GM18519 (cell line): ENCODE measurements around the gene EYS.

Experiments used
- ATAC-seq: cut with Tn5 transposase; IDR thresholded peaks from one replicate; pipeline ENCODE4 v1.9.1; 2021; ENCODE audit warnings: mild to moderate bottlenecking, moderate library complexity; ENCODE audit not compliant: unreplicated experiment, low FRiP score

Gene EYS

GRCh38 chr6:65253041-65253440 is 454.0 kb downstream of the EYS start:
- ATAC-seq, result no peak

GRCh38 chr6:65248101-65248610 is 458.9 kb downstream of the EYS start:
- ATAC-seq, result no peak

DNA sequence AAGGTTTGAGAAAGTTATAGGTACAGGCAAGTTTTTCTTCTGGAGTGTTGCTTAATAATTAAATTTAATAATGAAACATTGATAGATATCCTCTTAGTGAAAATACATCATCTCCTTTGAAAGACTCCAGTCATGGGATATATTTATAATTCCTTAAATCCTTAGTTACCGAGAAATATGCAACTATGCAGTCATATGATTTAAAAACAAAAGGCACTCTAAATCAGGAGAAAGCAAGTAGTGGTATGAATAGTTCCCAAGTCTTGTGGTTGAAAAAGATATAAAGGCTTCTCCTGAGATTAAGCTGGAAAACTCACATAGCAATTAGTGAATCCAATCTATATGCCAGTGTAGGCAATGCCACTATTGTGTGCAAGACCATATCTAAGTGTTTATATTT is 475.4 kb downstream of the EYS start:
- ATAC-seq, result no peak

DNA sequence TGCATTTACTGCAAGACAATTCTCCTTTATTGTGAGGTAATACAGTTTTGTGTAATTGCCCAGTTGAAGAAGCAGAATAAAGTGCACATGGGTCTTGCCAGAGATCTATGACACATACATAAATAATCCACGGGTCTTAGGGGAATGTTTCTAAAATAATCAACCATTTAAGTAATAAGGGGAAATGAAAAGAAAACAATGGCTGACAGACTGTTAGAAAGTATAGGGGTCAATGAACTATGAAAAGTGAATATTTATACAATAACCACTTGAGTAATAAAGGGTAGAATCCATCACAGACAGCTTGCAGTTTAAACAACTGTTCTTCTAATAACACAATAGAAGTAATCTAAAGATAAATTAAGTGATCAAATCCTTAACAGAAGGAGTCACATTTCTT is 477.2 kb downstream of the EYS start:
- no peak for ATAC-seq

GRCh38 chr6:65221153-65221552 is 485.9 kb downstream of the EYS start:
- no peak for ATAC-seq

GRCh38 chr6:65202738-65203137 is 504.3 kb downstream of the EYS start:
- ATAC-seq, result no peak

DNA sequence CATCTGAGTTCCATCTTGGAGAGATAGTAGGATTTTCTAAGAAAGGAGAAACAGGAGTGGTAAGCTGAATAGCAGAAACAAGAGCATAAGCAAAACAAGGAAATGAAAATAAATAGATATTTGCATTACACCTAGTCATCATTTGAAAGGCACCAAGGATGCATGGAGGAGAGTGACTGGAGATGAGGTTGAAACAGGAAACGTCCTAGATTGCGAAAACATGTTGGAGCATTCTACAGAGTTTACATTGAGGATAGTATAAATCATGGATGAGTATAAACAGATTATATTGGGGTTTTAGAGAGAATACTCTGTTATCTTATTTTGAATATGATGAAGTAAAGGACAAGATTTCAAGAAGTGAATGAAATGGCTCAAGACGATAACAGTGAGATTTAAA is 507.3 kb downstream of the EYS start:
- no peak for ATAC-seq

DNA sequence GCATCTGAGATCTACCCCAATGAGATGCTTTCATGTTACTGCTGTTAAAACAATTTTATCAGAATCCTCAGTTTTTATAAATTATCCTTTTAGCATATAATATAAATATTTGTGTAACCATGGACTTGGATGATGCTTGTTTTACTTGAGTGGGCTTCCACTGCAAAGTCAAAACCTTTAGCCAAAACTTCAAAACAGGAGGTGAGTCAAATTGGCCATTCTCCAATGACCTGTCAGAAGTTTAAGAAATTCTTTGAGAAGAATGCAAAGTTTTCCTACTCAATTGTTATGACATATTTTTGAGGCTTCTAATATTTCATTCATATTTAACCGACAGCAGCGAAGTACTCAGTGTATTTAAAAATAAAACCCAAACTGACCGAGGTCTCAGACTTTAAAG is 507.9 kb downstream of the EYS start:
- no peak for ATAC-seq

DNA sequence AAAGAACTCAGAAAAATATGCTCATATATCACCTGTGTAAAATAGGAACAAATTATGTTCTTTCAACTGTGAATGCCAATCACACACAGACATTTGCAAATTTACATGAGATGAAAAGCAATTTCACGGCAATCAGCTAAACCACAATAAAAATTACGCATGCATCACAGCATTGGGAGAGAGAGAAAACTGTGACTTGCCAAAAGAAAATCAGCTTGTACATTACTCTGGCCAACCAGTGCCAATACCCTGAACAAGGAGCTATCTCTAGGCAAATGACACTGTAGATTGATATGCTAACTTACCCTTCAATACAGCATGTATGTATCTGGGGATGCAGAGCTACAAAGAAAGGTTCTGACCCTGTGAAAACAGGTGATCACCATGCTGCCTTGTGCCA is 515.6 kb downstream of the EYS start:
- ATAC-seq, result no peak

GRCh38 chr6:65189236-65189881 is 517.7 kb downstream of the EYS start:
- ATAC-seq, result no peak

GRCh38 chr6:65186826-65187225 is 520.2 kb downstream of the EYS start:
- ATAC-seq, result no peak

DNA sequence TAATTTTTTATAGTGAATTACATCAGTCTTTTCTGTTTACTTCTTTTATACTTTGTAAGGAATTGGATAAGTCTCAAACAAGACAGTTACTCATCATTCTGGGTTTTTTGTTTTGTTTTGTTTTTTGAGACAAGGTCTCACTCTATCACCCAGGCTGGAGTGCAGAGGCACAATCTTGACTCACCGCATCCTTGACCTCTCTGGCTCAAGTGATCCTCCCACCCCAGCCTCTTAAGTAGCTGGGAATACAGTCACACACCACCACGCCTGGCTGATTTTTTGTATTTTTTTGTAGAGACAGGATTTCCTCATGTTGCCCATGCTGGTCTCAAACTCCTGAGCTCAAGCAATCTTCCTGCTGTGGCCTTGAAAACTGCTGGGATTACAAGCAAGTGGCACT is 524.3 kb downstream of the EYS start:
- no peak for ATAC-seq

DNA sequence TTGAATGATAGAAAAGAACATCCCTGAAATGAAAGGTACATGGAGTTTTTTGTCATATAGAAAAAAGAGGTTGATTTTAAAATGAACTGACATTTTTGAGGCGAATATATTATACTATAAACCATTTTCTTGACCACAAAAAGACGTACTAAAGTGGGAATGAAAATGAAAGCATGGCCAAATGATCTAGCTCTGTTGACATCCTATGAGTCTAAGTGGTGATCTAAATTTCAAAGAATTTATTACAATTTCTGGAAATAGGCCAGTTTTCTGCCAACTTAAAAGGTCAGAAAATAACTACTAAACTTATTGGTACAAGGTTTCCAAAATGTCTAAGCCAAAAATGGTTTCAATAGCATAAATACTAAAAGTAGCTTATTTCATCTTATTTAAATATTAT is 536.8 kb downstream of the EYS start:
- ATAC-seq, result no peak

DNA sequence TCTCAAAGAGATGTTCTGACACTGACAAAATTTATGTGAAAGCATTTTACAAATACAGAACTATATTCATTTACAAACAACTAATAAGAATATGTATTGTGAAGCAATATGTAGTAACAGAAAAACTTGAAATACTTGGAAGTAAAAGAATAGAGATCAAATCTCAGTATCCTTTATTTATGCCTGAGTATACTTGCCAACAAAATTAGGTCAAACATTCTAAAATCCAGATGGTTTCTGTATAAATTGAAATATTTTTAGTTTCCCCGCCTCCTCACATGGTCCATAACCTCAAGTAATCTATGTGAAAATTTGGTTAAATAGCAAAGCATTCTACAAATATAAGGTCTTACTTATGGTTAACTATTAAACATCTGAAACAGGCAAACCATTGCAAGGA is 545.4 kb downstream of the EYS start:
- no peak for ATAC-seq

GRCh38 chr6:65157025-65157424 is 550.0 kb downstream of the EYS start:
- no peak for ATAC-seq

GRCh38 chr6:65155083-65155482 is 551.9 kb downstream of the EYS start:
- ATAC-seq, result no peak

DNA sequence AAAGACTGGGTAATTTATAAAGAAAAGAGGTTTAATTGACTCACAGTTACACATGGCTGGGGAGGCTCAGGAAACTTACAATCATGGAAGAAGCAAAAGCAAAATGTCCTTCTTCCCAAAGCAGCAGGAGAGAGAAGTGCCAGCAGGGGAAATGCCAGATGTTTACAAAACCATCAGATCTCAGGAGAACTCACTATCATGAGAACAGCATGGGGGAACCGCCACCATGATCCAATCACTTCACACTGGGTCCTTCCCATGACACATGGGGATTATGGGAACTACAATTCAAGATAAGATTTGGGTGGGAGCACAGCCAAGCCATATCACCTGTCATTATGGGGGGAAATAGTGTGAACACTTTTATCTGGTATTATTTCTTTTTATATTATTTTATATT is 557.2 kb downstream of the EYS start:
- ATAC-seq, result no peak

- ATAC-seq, result no peak
Measured at GRCh38 chr6:65148839-65149238, 558.2 kb downstream of the EYS start.

DNA sequence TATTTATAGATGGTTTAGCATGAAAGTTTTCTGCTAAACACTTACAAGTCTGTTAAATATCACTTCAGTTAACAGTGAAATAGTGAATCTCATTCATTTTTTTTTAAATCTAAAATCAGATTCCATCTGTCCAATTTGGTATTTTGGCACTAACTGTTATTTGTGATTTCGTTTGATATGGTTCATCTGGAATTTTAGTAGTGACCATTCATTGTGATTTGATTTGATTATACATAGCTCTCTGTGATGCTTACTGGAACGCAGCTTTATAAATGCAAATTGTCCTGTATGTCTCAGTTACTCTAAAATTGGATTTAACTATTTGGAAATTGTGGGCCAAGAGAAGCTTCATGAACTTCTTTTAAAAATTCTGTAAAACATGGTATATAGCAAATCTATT is 571.5 kb downstream of the EYS start:
- no peak for ATAC-seq

GRCh38 chr6:65126667-65127066 is 580.4 kb downstream of the EYS start:
- no peak for ATAC-seq

GRCh38 chr6:65123521-65123920 is 583.5 kb downstream of the EYS start:
- ATAC-seq, result no peak

DNA sequence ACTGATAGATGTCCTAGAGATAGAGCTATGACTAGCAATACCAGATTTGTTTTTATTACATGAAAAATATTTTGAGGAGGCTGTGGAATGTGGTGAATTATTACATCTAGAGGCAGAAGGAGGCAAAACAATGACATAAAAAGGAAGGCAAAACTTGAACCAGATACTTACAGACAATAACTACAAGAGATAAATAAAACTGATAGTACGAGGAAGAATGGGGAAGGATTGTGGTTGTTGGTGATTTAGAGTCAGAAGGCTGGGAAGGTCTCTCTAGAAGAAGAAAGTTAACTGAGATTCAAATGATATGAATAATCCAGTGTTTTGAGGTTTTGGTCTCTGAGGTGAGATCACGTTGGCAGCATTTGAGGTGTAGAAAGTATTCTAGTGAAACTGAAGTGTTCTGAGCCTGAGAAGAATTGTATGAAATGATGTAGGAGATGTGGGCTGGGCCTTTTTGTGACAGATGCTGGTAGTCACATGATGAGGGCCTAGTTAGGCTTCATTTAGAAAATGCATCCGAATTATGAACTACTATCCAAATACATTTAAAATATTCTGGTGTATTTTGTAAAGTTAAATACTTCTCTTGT is 589.1 kb downstream of the EYS start:
- ATAC-seq, result no peak

DNA sequence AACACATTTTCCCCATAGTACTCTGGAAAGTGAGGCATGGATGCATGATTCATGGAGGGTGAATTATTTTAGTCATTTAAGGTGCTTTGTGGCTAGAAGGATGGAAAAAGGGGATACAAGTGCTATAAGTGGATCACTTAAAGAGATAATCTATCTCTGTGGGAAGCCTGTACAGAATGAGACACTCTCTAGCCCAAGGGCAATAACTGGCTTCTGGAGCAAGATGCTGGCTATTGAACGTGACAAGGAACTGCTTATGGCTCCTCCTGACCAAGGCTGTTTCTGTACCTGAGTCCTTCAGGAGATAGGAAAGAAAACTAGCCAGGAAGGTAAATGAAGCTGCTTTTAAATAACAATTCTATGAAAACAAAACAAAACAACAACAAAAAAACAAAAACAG is 590.7 kb downstream of the EYS start:
- ATAC-seq, result no peak
